ENCODE data around the gene FAM83E.
A peak's percentile ranks its signal among the peaks of the same experiment; 100 is the strongest.
"Not testable (repeated sequence)": the region's sequence is repeated elsewhere in the genome, so short reads cannot be mapped to it uniquely, and the experiment has no call there.

Gene FAM83E

DNA sequence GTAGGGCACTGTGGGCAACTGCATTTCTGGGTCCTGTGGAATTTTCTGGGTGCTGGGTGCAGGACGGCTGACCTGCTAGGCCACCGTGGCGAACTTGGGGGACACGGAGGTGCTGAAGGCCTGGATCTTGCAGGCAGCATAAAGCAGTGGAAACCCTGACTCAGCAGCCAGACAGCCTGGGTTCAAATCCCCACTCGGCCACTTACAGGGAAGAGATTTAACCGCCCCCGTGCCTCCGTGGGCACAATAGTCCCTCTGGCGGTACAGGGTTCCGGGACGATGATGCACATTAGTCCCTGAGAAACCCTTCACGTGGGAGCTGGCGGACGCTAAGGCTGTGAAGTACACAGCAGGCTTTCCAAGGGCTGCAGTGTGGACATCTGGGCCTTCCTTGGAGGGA lies 3.0 kb downstream of the FAM83E start:
- DNase-seq (ENCODE audit: low spot score): no peak

DNA sequence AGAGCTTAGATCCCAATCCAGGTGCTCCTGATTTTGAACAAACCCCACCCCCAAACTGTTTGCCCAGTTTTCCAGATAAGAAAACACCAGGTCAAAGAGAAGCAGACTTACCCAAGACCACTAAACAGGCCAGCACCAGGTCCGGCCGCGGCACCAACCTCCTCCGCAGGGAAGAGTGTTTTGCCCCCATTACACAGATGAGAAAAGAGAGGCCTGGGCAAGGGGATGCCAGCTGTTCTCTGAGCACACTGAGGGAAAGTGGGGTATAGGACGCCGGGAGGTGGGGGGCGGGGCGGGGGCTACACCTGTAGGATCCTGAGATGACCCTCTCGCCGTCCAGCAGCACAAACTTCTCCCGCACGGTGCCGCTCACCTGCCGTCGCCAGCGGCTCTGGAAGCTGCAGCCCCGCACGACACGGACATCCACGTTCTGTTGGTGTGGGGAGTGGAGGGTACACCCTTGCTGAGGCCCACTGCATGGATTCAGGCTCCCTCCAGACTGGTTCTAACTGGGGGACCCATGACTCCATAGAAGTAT lies 5.2 kb downstream of the FAM83E start:
- no peak for DNase-seq (ENCODE audit: low spot score)

DNA sequence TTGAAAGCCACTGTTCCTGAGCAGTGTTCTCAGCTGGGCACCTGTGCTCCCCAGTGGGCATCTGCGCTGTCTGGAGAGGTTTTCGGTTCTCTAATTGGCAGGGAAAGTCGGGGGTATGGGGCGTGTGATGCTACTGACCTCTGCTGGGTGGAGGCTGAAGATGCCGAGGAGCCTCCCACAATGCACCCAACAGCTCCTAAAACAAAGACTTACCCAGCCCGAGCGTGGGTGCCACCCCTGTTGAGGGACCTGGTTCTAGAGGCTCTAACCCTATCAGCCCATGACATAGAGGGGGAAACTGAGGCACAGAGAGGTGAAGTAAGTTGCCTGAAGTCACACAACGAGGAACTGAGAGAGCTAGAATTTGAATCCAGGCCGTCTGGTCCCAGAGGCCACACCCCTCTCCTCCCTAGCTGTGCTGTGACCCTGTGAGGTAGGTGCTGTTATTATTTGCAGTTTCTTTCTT lies 6.0 kb downstream of the FAM83E start:
- DNase-seq (ENCODE audit: low spot score): peak; percentile 62

DNA sequence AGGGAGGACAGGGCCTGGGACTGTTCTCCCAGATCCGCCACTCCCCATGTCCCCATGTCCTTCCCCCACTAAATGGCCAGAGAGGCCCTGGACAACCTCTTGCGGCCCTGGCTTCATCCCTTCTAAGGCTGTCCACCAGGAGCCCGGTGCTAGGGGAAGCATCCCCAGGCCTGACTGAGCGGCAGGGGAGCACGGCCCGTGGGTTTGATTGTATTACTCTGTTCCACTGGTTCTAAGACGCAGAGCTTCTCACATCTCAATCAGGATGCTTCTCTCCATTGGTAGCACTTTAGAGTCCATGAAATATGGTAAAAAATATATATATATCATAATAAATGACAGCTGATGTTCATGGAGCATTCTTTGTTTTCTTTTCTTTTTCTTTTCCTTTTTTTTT lies 7.5 kb downstream of the FAM83E start:
- DNase-seq (ENCODE audit: low spot score): no peak

DNA sequence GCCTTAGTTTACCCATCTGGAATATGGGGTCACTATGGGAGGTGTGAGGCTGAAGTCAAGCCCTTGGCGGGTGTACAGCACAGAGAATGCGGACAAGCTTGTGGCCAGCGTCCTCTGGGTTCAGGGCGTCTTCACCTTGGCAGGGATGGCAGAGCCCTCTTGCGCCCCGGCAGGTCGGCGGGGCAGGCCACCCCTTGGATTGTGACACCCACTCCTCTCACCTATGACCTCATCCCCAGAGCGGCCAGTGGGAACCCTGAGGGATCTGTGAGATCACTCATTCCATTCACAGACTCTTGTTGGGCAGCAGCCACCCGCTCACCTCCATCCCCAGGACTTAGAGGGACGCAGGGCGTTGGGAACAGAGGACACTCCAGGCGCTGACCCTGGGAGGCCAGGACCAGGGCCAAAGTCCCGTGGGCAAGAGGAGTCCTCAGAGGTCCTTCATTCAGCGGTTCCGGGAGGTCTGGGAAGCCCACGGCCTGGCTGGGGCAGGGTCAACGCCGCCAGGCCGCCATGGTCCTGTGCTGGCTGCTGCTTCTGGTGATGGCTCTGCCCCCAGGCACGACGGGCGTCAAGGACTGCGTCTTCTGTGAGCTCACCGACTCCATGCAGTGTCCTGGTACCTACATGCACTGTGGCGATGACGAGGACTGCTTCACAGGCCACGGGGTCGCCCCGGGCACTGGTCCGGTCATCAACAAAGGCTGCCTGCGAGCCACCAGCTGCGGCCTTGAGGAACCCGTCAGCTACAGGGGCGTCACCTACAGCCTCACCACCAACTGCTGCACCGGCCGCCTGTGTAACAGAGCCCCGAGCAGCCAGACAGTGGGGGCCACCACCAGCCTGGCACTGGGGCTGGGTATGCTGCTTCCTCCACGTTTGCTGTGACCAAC lies 8.2 kb downstream of the FAM83E start, which contains the start of gene SPACA4:
TSS of gene SPACA4 (plus strand) at position 280 of the 896 bp plus-strand sequence. CDS start at position 517, 237 bp downstream.
- no peak for DNase-seq (ENCODE audit: low spot score)

DNA sequence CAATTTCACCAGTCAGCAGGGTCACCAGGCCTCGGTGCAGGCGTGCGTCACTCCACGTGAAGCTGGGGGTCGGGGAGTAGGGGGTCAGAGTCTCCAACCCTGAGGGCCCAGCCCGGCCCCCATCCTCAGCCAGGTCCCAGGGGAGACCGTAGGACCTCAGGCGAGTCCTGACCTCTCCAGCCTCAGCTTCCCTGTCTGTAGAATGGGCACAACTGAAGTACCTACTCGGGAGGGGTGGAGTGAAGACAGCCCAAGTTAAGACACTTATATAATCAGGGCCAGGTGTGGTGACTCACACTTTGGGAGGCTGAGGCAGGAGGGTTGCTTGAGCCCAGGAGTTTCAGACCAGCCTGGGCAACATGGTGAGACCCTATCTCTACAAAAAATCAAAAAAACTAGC lies 11.0 kb downstream of the FAM83E start:
- DNase-seq (ENCODE audit: low spot score): no peak

DNA sequence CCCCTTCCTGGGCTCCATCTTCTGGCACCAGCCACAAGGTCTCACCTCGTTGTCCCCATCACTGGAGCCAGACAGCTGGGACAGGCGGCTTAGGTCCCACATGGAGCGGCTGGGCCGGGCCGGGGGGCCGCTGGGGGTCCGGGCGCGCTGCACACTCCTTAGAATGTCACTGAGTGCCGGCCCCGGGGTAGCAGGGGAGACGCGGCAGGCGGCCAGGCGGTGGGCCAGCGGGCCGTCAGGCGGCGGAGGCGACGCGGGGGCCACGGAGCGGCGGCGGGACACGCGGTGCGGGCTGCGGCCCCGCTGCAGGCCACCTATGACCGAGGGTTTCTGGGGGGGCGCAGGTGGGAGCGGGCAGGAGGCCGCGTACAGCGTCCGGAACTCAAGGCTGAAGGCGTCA lies 11.4 kb downstream of the FAM83E start:
- DNase-seq (ENCODE audit: low spot score): no peak

DNA sequence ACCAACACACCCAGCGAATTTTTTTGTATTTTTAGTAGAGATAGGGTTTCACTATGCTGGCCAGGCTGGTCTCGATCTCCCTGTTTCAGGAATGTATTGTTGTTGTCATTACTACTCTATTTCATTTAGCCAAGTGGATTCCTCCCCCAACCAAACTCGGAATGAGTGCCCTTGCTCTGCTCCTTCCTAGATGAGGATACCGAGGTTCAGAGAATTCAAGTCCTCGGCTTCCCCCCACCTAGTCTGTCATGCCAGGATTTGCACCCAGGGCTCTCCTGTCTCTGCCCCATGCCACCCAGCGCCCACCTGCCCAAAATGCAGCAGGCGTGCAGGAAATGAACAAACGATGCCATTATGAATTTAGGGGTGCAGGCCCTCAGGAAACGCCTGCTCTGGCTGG lies 11.9 kb downstream of the FAM83E start:
- no peak for DNase-seq (ENCODE audit: low spot score)

DNA sequence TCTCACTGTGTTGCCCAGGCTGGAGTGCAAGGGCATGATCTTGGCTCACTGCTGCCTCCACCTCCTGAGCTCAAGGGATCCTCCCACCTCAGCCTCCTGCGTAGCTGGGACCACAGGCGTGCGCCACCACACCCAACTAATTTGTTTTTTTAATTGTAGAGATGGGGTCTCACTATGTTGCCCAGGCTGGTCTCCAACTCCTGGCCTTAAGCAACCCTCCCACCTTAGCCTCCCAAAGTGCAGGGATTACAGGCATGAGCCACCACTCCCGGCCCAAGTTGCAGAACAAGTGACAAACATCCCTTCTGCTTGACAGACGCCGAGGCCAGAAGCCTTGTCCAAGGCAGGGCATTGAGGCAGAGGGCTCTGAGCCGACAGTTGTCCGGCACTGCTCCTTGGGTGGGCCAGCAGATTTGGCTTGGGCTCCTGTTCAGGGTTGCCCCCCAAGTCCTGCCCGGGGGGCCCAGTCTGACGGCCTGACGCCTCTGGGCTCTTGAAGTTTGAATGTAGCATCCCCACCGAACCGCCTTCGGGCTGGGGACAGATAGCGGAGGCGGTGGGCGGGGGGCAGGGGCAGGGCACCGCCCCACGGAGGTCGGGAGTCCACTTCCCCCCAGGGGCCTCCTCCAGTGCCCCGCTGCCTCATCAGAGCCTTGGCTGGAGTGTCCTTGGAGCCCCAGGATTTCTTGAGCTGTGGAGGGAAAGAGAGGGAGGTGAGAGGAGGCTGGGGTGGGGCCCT lies 14.0 kb downstream of the FAM83E start:
- no peak for DNase-seq (ENCODE audit: low spot score)

DNA sequence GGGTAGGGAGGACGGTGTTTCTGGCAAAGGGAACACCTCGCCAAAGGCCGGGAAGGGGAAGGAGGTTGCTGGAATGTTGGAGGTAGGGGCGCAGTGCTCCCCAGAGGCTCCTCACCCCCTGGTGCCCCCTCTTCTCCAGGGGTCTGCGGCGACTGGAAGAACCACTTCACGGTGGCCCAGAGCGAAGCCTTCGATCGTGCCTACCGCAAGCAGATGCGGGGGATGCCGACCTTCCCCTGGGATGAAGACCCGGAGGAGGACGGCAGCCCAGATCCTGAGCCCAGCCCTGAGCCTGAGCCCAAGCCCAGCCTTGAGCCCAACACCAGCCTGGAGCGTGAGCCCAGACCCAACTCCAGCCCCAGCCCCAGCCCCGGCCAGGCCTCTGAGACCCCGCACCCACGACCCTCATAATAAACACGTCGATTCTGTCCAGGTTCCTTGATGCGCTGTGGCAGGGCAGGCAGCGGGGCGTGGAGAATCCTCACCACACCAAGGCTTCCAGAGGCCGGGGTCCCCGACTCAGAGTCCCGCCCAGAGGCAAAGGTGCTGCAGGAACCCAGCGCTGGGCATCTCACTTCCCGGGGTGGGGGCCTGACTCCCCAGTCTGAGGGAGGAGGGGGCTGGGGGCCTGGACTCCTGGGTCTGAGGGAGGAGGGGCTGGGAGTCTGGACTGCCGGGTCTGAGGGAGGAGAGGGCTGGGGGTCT lies 15.7 kb downstream of the FAM83E start:
- DNase-seq (ENCODE audit: low spot score): no peak

DNA sequence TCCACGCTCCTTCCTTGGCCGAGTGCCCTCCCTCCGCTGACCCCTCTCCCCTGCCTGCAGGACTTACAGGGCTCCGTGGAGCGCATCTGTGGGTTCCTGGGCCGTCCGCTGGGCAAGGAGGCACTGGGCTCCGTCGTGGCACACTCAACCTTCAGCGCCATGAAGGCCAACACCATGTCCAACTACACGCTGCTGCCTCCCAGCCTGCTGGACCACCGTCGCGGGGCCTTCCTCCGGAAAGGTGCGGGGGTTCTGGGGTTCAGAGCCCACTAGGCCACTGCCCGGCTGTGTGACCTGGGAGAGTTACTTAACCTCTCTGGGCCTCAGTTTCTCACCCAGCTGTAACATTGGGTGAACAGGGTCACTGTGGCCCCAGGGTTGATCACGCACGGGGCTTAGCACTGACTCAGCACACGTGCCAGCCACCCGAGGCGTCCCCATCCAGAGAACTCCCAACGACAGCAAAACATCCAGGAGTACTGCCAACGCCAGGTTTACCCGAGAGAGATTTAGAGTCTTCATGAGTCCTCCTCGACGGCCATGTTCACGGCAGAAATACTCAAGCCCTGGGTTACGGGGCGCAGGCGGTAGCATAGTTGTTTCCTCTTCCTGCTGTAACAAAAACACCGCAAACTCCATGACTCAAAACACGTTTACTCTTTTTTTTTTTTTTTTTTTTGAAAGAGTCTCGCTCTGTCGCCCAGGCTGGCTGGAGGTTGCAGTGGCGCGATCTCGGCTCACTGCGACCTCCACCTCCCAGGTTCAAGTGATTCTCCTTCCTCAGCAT lies 18.0 kb downstream of the FAM83E start:
- DNase-seq (ENCODE audit: low spot score): peak; percentile 57

DNA sequence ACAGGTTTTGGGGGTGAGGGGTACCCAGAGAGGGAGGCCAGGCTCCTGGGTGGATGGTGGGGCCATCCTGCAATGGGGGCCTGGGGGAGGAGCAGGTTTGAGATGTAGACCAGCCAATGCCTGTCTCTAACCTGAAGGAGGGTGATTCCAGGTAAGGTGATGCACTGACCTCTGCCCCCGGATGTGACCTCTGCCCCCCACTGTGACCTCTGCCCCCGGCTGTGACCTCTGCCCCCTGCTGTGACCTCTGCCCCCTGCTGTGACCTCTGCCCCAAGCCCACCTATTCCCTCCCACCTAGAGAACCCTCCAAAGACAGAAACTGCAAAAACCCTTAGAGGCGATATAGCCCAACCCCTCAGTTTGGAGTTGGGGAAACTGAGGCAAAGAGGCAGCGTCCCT lies 18.6 kb downstream of the FAM83E start:
- DNase-seq (ENCODE audit: low spot score): no peak

DNA sequence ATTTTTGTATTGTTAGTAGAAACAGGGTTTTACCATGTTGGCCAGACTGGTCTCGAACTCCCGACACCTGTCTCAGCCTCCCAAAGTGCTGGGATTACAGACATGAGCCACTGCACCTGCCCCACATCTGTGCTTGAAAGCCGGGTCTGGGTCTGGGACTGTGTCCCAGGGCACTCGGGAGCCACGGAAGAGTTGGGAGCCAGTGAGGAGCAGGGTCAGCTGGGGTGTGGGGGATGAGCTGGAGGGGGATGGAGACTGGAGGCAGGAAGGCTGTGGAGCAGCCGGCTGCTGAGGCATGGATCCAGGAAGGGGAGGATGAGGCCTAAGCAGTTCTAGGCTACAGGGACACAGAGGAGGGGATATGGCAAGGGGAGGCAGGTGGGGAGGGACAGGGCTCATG lies 19.0 kb downstream of the FAM83E start:
- no peak for DNase-seq (ENCODE audit: low spot score)

DNA sequence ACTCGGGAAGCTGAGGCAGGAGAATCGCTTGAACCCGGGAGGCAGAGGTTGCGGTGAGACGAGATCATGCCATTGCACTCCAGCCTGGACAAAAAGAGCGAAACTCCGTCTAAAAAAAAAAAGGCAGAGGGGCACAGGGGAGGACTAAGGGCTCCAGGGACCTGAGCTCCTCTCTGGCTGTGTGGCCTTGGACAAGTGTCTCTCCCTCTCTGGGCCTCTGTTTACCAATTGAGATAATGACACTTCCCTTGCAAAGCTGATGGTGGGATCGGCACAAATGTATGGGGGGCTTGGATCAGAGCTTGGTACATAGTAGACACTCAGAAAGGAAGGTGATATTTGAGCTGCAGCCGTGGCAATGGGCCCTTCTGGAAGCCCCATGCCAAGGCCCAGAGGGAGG lies 19.7 kb downstream of the FAM83E start:
- DNase-seq (ENCODE audit: low spot score): no peak

DNA sequence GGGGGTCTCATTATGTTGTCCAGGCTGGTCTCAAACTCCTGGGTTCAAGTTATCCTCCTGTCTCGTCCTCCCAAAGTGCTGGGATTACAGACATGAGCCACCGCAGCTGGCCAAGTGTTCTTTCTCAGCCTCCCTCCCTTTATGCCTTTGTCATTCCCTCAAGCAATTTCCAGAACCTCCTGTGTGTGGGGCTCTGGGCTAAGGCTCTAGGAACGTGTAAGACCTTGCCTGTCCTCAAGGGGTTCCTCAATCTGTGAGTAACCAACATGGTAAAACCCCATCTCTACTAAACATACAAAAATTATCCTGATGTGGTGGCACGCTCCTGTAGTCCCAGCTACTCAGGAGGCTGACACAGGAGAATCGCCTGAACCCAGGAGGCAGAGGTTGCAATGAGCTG lies 23.9 kb downstream of the FAM83E start:
- DNase-seq (ENCODE audit: low spot score): no peak

DNA sequence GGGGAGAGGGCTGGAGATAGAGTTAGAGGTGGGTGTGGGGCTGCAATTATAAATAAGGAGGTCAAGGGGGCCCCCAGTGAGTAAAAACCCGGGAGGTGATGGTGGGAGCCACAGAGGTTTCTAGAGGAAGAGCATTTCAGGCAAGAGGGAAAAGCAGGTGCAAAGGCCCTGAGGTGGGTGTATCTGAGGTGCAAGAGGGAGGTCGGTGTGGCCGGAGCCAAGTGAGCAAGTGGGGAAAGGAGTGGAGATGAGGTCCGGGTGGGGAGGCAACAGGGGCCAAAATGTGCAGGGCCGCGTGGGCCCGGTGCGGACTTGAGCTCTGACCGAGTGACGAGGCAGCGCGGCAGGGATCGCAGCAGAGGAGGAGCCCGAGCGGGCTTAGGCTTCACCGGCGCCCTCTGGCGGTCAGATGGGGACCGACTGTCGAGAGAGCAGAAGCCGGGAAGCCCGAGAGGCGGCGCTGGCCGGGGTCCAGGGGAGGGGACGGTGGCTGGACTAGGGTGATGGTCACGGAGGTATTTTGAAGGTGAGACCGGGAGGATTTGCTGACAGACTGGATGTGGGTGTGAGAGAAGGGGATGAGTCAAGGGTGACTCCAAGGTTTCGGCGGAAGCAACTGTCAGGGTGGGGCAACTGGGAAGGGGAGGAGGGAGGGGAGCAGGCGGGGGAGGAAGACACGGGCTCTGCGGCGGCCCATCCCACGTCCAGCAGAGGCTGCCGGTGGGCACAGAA lies 26.0 kb downstream of the FAM83E start:
- peak; percentile 86 for DNase-seq (ENCODE audit: low spot score)

DNA sequence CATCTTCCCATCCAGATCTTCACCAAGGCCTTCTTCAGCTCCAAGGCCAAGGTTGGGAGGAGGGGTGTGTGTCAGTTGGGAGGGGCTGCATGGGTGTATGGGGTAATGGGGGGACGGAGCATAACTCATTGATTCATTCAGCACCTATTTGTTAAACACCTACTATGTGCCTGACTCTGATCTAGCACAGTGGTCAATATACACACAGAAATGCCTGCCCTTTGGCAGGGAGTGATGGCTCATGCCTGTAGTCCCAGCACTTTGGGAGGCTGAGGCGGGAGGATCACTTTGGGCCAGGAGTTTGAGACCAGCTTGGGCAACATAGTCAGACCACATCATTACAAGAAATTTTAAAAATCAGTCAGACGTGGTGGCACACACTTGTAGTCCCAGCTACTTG lies 27.5 kb downstream of the FAM83E start:
- no peak for DNase-seq (ENCODE audit: low spot score)

DNA sequence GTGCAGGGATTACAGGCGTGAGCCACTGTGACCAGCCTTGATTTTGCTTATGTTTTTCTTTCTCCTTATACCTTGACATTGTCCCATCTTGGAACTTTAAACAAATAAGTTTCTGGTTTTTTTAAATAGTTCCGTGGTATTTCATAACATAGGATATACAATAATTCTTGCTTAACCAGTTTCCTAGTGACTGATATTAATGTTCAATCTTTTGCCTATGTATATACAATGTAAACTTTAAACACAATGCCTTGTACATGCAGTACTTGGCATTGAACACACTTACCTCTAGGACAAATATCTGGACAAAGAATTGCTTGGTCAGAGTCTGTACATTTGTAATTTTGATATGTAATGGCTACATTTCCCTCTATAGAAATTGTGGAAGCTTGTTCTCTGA lies 32.7 kb downstream of the FAM83E start:
- DNase-seq (ENCODE audit: low spot score): no peak

DNA sequence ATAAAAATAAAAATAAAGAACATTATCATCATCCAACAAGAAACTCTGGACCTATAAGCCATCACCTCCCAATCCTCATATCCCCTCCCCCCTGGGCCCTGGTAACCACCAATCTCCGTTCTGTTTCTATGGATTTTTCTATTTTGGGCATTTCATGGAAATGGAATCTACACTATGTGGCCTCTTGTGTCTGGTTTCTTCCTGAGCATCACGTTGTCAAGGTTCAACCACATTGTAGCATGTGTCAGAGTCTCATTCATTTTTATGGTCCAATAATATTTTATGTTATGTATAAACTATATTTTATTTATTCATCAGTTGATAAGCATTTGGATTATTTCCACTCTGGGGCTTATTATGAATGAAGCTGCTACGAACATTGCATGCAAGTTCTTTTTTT lies 36.0 kb downstream of the FAM83E start:
- no peak for DNase-seq (ENCODE audit: low spot score)

DNA sequence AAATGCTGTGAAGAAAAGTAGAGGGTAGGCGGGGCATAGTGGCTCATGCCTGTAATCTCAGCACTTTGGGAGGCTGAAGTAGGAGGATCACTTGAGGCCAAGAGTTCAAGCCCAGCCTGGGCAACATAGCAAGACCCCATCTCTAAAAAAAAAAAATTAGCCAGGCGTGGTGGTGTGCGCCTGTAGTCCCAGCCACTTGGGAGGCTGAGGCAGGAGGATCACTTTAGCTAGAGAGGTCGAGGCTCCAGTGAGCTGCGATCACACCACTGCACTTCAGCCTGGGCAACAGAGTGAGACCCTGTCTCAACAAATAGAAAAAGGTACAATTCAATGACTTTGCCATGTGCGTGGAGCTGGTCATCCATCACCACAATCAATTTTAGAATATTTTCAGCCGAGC lies 37.0 kb downstream of the FAM83E start:
- not testable (repeated sequence) for DNase-seq (ENCODE audit: low spot score)

All from CD4-positive, alpha-beta T cell treated with Interleukin-15 for 4 hours (primary cell).